IPS DF 6.9 (cell line): ENCODE results near the gene WDR54.
"Not testable (repeated sequence)": the region's sequence is repeated elsewhere in the genome, so short reads cannot be mapped to it uniquely, and the experiment has no call there.

Experiments
- DNase-seq: peaks from one replicate; pipeline ENCODE4 v3.0.0-alpha.2; 2013; ENCODE audit warnings: low read depth, low spot score
- H3K27ac ChIP-seq: one replicate; pipeline ENCODE4 v1.5.1; 2013; ENCODE audit warnings: low read length, control low read depth
- H3K27me3 ChIP-seq: 2 replicates; pipeline ENCODE4 v1.6.1; 2013; ENCODE audit warnings: mild to moderate bottlenecking, low read length; ENCODE audit not compliant: control insufficient read depth, insufficient read depth
- H3K36me3 ChIP-seq: 2 replicates; pipeline ENCODE4 v1.6.1; 2013; ENCODE audit warnings: low read length; ENCODE audit not compliant: control insufficient read depth, insufficient read depth
- H3K4me1 ChIP-seq: 2 replicates; pipeline ENCODE4 v1.6.1; 2013; ENCODE audit warnings: low read length; ENCODE audit not compliant: control insufficient read depth, insufficient read depth
- H3K4me3 ChIP-seq: 2 replicates; pipeline ENCODE4 v1.5.1; 2013; ENCODE audit warnings: mild to moderate bottlenecking, low read length
- H3K9me3 ChIP-seq: 2 replicates; pipeline ENCODE4 v1.6.1; 2013; ENCODE audit warnings: low read length, inconsistent platforms; ENCODE audit not compliant: control insufficient read depth, insufficient read depth
- WGBS: extraction: QIAGEN DNeasy Blood & Tissue Kit; methylation state at CpG from one replicate; pipeline ENCODE4 v1.1.7; 2013; ENCODE audit warnings: mixed read lengths, missing lambda C conversion rate; ENCODE audit not compliant: insufficient read length, insufficient coverage; 5-methylcytosine and 5-hydroxymethylcytosine counted together

WDR54 gene

GRCh38 chr2:74441690-74442482 is 20.4 kb downstream of the WDR54 start, which contains the start of gene RTKN:
Gene RTKN (minus strand): TSS chr2:74441937. CDS start chr2:74441816, 121 bp downstream.
- DNase-seq, result no peak
- no peak within 1 kb of the TSS for H3K27ac ChIP-seq
- WGBS, result no CpG with 5 or more reads among the region's 75 CpGs
- peak within 1 kb of the TSS; percentile 93 for H3K4me3 ChIP-seq
- H3K27me3 ChIP-seq, result no peaks in the 10 kb centered on the region
- H3K9me3 ChIP-seq, result no peaks in the 10 kb centered on the region
- H3K4me1 ChIP-seq, result no peaks in the 10 kb centered on the region
- no peaks in the 10 kb centered on the region for H3K36me3 ChIP-seq

DNA sequence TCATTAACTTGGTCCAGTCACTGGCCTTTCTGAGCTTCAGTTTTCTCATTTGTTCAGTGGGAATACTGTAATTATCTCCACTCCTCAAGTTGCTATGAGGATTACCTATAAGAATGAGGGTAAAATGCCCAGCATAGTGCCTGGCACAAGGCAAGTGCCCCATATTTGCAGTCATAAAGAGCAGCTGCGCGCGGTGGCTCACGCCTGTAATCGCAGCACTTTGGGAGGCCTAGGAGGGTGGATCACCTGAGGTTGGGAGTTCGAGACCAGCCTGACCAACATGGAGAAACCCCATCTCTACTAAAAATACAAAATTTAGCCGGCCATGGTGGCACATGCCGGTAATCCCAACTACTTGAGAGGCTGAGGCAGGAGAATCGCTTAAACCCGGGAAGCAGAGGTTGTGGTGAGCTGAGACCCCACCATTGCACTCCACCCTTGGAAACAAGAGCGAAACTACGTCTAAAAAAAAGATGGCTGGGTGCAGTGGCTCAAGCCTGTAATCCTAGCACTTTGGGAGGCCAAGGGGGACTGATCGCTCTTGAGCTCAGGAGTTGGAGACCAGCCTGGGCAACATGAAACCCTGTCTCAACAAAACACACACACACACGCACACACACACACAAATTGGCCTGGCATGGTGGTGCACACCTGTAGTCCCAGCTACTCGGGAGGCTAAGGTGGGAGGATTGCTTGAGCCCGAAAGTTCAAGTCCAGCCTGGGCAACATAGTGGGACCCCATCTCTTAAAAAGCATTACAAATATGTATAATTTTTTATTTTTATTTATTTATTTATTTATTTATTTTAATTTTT is 21.2 kb downstream of the WDR54 start:
- not testable (repeated sequence) for H3K27ac ChIP-seq, H3K9me3 ChIP-seq, H3K27me3 ChIP-seq, H3K4me1 ChIP-seq, H3K36me3 ChIP-seq, DNase-seq
- H3K4me3 ChIP-seq, result peak overlapping the region; percentile 93; the same call in 1 of the 2 replicates
- WGBS, result no CpG with 5 or more reads among the region's 16 CpGs

DNA sequence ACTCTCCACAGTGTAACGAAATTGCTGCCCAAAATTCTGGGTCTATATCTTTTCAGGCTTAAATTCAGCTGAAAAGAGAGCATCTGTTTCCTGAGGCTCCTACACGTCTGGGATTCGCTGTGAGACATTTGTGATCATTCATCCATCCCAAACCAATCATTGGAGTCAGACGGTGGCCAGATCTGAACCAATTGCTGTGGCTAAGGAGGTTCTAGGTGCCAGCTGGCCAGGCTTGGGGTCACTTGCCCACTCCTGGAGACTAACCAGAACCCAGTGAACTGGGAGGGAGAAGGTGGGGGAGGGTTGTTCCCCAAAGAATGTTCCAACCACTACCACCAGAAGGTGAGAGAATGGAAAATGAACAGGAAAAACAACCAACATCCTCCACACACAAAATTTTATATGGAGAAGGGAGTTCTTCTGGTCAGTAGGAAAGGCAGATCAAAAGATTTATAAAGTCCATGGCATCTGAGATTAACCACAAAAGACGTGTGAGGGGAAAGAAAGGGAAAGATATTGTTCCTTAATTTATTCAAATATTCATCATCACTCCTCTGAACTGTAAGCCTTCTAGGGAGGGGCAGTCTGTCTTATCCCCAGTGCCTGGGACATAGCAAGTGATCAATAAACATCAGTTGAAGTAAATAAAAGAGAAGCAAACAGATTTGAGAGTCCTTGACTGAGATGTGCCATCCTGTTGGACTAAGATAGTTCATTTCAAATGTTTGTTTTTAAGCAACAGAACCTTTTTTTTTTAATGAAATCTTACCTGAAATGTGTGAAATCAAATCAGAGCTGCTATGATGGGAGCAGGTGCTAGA is 23.2 kb downstream of the WDR54 start:
- no CpG with 5 or more reads among the region's 5 CpGs for WGBS
- Histone ChIP-seq H3K4me1 (no peaks in the 10 kb centered on the region), H3K27me3 (no peaks in the 10 kb centered on the region), H3K9me3 (no peaks in the 10 kb centered on the region), H3K27ac (no peak overlapping the region), H3K36me3 (no peaks in the 10 kb centered on the region), H3K4me3 (no peak overlapping the region)
- no peak for DNase-seq

DNA sequence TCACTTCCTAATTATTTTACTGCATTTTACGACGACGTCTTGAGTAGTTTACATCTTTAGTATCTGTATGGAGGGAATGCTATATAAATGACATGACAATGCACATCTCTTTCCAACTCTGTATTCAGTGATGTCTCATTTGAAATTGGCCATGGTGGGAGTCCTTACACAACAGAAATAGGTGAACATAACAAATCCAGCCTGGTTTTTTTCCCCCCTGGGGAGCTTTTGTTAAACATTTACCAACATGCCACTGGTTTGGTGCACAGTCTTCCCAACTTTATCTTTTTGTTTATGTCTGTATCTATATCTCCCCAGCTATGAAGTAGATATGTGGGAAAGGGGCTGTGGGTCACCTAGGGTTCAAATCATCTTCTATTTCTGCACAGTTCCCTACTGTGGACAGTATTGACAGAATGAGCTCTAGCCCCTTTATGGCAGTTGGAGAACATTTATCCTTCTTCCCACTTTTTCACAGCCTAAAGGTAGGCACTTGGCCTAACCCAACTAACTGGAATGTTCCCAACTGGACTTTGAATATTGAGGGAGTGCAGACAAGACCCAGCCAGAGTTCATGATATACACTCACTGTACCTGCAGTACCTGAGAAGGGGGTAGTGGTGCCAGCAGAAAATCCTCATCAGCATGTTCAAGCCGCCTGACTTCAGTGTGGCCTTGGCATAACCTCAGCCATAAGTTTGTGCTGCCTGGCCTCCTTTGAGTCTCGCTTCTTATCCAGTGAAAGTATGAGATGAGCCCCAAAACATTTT is 25.9 kb downstream of the WDR54 start:
- 100% methylated on average over 3 of the region's 5 CpGs for WGBS
- H3K9me3 ChIP-seq, result no peaks in the 10 kb centered on the region
- H3K27me3 ChIP-seq, result no peaks in the 10 kb centered on the region
- H3K4me1 ChIP-seq, result no peaks in the 10 kb centered on the region
- H3K36me3 ChIP-seq, result no peaks in the 10 kb centered on the region
- no peak overlapping the region for H3K4me3 ChIP-seq
- no peak overlapping the region for H3K27ac ChIP-seq
- no peak for DNase-seq

DNA sequence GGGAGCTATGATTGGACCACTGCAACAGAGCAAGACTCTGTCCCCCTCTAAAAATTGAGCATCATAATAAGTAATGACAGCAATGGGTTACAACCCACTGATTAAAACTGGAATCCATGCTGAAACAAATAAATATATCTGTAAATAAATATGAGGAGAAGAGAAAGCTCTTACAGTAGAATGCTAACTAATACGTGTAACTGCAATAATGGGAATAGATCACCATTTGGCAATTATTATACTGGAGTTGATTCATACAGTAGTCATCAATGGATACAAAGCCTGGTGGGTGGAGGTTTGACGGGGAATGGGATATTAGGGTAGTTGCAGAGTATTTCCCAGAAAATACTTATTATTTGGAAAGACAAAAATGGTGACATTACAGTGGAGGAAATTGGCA is 27.2 kb downstream of the WDR54 start:
- Histone ChIP-seq H3K27me3 (no peaks in the 10 kb centered on the region), H3K9me3 (no peaks in the 10 kb centered on the region)
- WGBS, result no CpG with 5 or more reads among the region's 2 CpGs

GRCh38 chr2:74450570-74451190 is 29.1 kb downstream of the WDR54 start:
- no peak overlapping the region for H3K4me3 ChIP-seq
- H3K27ac ChIP-seq, result no peak overlapping the region
- H3K9me3 ChIP-seq, result no peaks in the 10 kb centered on the region
- no peaks in the 10 kb centered on the region for H3K4me1 ChIP-seq
- no peak for DNase-seq
- no CpG with 5 or more reads among the region's 3 CpGs for WGBS
- H3K36me3 ChIP-seq, result no peaks in the 10 kb centered on the region
- no peaks in the 10 kb centered on the region for H3K27me3 ChIP-seq

More for the DNA sequence above, 27.2 kb downstream of the WDR54 start:
- no peak for DNase-seq
- Histone ChIP-seq H3K4me3 (no peak overlapping the region), H3K36me3 (no peaks in the 10 kb centered on the region), H3K27ac (no peak overlapping the region), H3K4me1 (no peaks in the 10 kb centered on the region)

- Histone ChIP-seq H3K4me1 (no peaks in the 10 kb centered on the region), H3K27ac (no peak within 1 kb of the TSS), H3K36me3 (no peaks in the 10 kb centered on the region), H3K9me3 (no peaks in the 10 kb centered on the region), H3K4me3 (peak within 1 kb of the TSS; percentile 67; the same call in 1 of the 2 replicates), H3K27me3 (no peaks in the 10 kb centered on the region)
- WGBS, result no CpG with 5 or more reads among the region's 40 CpGs
- DNase-seq, result no peak
These were observed 33.4 kb downstream of the WDR54 start, which contains the start of gene INO80B for GRCh38 chr2:74454654-74455511. Gene INO80B (plus strand): TSS chr2:74455087. CDS start chr2:74455117, 30 bp downstream.

- H3K27ac ChIP-seq, result no peak overlapping the region
- DNase-seq, result no peak
- peaks cover 3% of the 10 kb centered on the region; the same call in 1 of the 2 replicates for H3K36me3 ChIP-seq
- no peaks in the 10 kb centered on the region for H3K27me3 ChIP-seq
- no peaks in the 10 kb centered on the region for H3K9me3 ChIP-seq
- H3K4me3 ChIP-seq, result peak overlapping the region; percentile 73; the same call in 1 of the 2 replicates
- WGBS, result no CpG with 5 or more reads among the region's 27 CpGs
- H3K4me1 ChIP-seq, result 0 out of 2 replicates have a peak, but pooled peaks cover 2% of the 10 kb centered on the region
These were observed 35.6 kb downstream of the WDR54 start for GRCh38 chr2:74457129-74457548.
